HFFc6 (cell line): ENCODE results near the gene PAPPA. TPM values are rescaled to one million over a fixed set of nuclear protein-coding genes. Genes with fewer than 3 reads are reported as not detected.

Experiments
- DNase-seq: peaks from one replicate; pipeline ENCODE4 v3.0.0-alpha.2; 2018
- H3K27ac Mint-ChIP-seq: 2 replicates; pipeline ENCODE4 v1.8.0; 2020; ENCODE audit warnings: mild to moderate bottlenecking, mixed read lengths
- H3K27me3 Mint-ChIP-seq: 2 replicates; pipeline ENCODE4 v1.8.0; 2021; ENCODE audit warnings: mild to moderate bottlenecking, moderate library complexity, mixed read lengths; ENCODE audit not compliant: insufficient read depth
- H3K36me3 Mint-ChIP-seq: 2 replicates; pipeline ENCODE4 v1.8.0; 2021; ENCODE audit warnings: low read depth, mixed read lengths
- H3K4me1 Mint-ChIP-seq: 2 replicates; pipeline ENCODE4 v1.8.0; 2020; ENCODE audit warnings: low read depth, mixed read lengths
- H3K4me3 Mint-ChIP-seq: 2 replicates; pipeline ENCODE4 v1.8.0; 2020; ENCODE audit warnings: mild to moderate bottlenecking, moderate library complexity, mixed read lengths
- H3K9me3 Mint-ChIP-seq: 2 replicates; pipeline ENCODE4 v1.8.0; 2020; ENCODE audit warnings: mild to moderate bottlenecking, mixed read lengths
- total RNA-seq, 6 experiments: library from RNA; stranded (reverse); fragmentation: NEBNext Ultra II Directional; extraction: Animal tissue kit (Norgen Biotek cat#: 25700); gene quantifications; 2 replicates in 1 of 6; 3 replicates in 5 of 6; pipeline ENCODE4 v1.2.3, GENCODE V29; 2021
- TF ChIP-seq, protein P1 (sequence below): fragments of 200-600 bp; sonication (generic); IDR thresholded peaks from 2 replicates; pipeline ENCODE4 v1.5.0; 2021; ENCODE audit warnings: antibody characterized with exemption, mild to moderate bottlenecking

PAPPA gene
- total RNA-seq, 6 experiments from 2014 or later = 8.2 to 13.2 (median 12.3) TPM

DNA sequence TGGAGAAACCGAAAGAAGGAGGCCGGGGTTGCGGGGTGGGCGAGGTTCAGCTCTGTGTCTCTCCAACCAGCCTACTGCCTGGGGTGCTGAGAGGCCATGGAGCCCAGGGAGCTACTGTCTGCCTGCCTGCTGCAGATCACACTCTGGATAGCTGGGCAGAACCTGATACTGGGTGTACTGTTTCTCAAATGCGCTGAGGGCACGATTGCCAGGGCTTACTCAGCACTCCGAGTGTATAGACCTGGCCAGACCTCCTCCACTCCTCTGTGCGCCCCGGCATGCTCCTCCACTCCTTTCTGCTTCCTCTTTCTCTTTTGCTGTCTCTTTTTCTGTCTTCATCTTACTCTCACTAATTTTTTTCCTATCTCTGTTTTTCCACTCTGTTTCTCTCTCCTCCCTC, 215.1 kb downstream of the PAPPA start:
- no peak overlapping the region for H3K27ac Mint-ChIP-seq
- H3K4me1 Mint-ChIP-seq = no peaks in the 10 kb centered on the region
- H3K36me3 Mint-ChIP-seq = peaks cover 18% of the 10 kb centered on the region
- H3K27me3 Mint-ChIP-seq = no peaks in the 10 kb centered on the region
- TF ChIP-seq, protein P1, sequence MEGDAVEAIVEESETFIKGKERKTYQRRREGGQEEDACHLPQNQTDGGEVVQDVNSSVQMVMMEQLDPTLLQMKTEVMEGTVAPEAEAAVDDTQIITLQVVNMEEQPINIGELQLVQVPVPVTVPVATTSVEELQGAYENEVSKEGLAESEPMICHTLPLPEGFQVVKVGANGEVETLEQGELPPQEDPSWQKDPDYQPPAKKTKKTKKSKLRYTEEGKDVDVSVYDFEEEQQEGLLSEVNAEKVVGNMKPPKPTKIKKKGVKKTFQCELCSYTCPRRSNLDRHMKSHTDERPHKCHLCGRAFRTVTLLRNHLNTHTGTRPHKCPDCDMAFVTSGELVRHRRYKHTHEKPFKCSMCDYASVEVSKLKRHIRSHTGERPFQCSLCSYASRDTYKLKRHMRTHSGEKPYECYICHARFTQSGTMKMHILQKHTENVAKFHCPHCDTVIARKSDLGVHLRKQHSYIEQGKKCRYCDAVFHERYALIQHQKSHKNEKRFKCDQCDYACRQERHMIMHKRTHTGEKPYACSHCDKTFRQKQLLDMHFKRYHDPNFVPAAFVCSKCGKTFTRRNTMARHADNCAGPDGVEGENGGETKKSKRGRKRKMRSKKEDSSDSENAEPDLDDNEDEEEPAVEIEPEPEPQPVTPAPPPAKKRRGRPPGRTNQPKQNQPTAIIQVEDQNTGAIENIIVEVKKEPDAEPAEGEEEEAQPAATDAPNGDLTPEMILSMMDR = no peak
- no peak for DNase-seq
- no peak overlapping the region for H3K4me3 Mint-ChIP-seq
- H3K9me3 Mint-ChIP-seq = no peaks in the 10 kb centered on the region

DNA sequence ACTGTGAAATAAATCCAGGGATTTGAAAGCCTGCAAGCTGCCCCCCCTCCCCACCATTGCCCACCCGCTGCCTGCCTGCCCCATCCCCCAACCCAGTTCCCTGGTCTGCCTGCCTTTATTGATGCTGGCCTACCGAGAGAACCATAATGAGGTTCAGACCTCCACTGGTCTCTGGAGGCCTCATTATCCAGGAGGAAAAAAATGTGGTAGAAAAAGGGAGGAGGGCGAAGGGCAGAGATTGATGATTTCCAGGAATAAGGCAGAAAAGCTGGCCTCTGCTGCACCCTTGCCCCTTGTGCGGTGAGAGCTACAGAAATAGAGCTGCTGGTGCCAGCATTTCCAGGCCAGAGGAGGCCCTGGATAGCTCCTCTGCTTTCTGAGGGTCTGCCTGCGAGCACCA, 216.1 kb downstream of the PAPPA start:
- no peaks in the 10 kb centered on the region for H3K4me1 Mint-ChIP-seq
- H3K9me3 Mint-ChIP-seq = no peaks in the 10 kb centered on the region
- H3K4me3 Mint-ChIP-seq = no peak overlapping the region
- H3K36me3 Mint-ChIP-seq = peaks cover 18% of the 10 kb centered on the region
- no peak for DNase-seq
- H3K27me3 Mint-ChIP-seq = peaks cover 2% of the 10 kb centered on the region; the same call in 1 of the 2 replicates
- TF ChIP-seq, protein P1 = no peak
- no peak overlapping the region for H3K27ac Mint-ChIP-seq

DNA sequence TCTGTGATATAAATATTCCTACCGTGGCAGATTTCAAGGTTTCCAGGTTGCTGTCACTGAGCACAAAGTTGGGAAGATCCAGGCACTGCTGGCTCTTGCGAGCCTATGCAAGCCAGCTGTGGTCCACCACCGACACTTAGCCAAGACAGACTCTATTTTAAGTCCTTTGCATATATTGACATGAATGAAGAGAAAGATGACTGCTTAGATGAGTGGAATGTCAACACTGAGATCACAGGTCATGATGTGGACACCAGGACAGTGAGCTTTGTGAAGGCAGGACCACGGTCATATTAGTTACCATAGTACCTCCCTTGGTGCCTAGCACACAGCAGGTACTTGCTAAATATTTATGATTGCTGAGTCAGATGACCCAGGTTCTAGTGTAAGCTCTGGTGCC, 217.0 kb downstream of the PAPPA start:
- Mint-ChIP-seq H3K4me1 (no peaks in the 10 kb centered on the region), H3K4me3 (no peak overlapping the region), H3K9me3 (no peaks in the 10 kb centered on the region), H3K36me3 (peaks cover 18% of the 10 kb centered on the region), H3K27ac (no peak overlapping the region), H3K27me3 (peaks cover 3% of the 10 kb centered on the region; the same call in 1 of the 2 replicates)
- DNase-seq = no peak
- TF ChIP-seq, protein P1 = no peak

DNA sequence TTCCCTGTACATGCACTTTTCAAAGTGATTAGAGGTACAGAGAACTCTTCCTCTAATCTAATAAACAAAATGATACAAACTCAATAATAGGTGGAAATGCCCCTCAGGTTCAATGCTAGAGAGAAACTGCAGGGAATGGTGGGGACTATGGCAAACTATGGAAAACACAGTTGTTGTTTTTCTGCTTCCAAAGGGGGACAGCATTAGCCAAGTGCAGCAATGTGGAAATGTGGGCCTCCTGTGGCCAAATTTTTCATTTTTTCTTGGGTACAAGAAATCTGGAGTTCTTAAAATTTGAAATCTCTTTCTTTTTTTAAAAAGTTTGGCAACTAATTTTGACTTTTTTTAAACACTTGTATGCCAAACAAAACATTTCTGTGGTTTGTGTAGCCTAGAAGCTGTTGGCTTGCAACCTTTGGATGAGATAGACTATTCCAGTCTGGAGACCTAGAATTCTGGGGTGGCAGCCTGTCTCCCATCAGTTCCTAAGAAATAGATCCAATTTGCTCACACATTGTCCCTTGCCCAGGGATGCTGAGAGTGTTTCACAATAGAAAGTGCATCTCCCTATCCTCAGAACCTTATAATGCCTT, 218.6 kb downstream of the PAPPA start:
- Mint-ChIP-seq H3K27me3 (peaks cover 3% of the 10 kb centered on the region; the same call in 1 of the 2 replicates), H3K36me3 (peaks cover 18% of the 10 kb centered on the region), H3K27ac (no peak overlapping the region), H3K4me1 (peaks cover 9% of the 10 kb centered on the region), H3K4me3 (no peak overlapping the region), H3K9me3 (no peaks in the 10 kb centered on the region)
- TF ChIP-seq, protein P1 = no peak
- DNase-seq = no peak

GRCh38 chr9:116372786-116373185, 219.2 kb downstream of the PAPPA start:
- TF ChIP-seq, protein P1 = no peak
- Mint-ChIP-seq H3K36me3 (peaks cover 18% of the 10 kb centered on the region), H3K27ac (no peak overlapping the region), H3K4me1 (peaks cover 15% of the 10 kb centered on the region), H3K4me3 (no peak overlapping the region), H3K27me3 (peaks cover 3% of the 10 kb centered on the region; the same call in 1 of the 2 replicates), H3K9me3 (no peaks in the 10 kb centered on the region)
- DNase-seq = no peak
